Panc1 (cell line): ENCODE data around the gene HELZ2. TPM values are rescaled to one million over a fixed set of nuclear protein-coding genes. Genes with fewer than 3 reads are reported as not detected.

Experiments
- ATAC-seq: fragments of 200-7000 bp; cut with Tn5 transposase; 2 replicates; pipeline ENCODE4 v1.9.1; 2020; ENCODE audit warnings: mild to moderate bottlenecking, moderate library complexity
- BruUV-seq: library from RNA; stranded (reverse); fragments of 400-500 nt; replicated peaks from 2 replicates; lab custom pipeline; 2021; lab: Mats Ljungman, UMichigan
- CTCF ChIA-PET: fragments of 300-600 bp; sonication (Branson Sonifier 250); formaldehyde crosslinking; loops from one replicate; lab custom pipeline; 2022; ENCODE audit warnings: antibody characterized with exemption; lab: Charles Lee
- POLR2A ChIA-PET: fragments of 300-600 bp; sonication (Branson Sonifier 250); formaldehyde crosslinking; loops from one replicate; lab custom pipeline; 2022; ENCODE audit warnings: antibody characterized with exemption; lab: Charles Lee
- DNase-seq: peaks from one replicate; pipeline ENCODE4 v3.0.0-alpha.2; 2010; ENCODE audit warnings: low read depth, low spot score
- H3K27ac ChIP-seq: 2 replicates; pipeline ENCODE4 v1.5.1; 2011; ENCODE audit warnings: mild to moderate bottlenecking, low read length, inconsistent platforms
- H3K27me3 ChIP-seq: fragments of 200-500 bp; sonication (Bioruptor generic); 2 replicates; pipeline ENCODE4 v1.6.0; 2014; ENCODE audit warnings: low read length, inconsistent platforms; ENCODE audit not compliant: control insufficient read depth, insufficient read depth
- H3K36me3 ChIP-seq: fragments of 200-500 bp; sonication (Bioruptor generic); 2 replicates; pipeline ENCODE4 v1.5.1; 2014; ENCODE audit warnings: inconsistent platforms, mild to moderate bottlenecking, low read length, moderate library complexity; ENCODE audit not compliant: control insufficient read depth, insufficient read depth
- H3K4me1 ChIP-seq: 2 replicates; pipeline ENCODE4 v1.5.1; 2011; ENCODE audit warnings: inconsistent platforms, mild to moderate bottlenecking, low read length, moderate library complexity; ENCODE audit not compliant: control insufficient read depth, insufficient read depth
- H3K4me3 ChIP-seq, 2 experiments: 2 replicates each; pipeline ENCODE4 v1.5.1; 2011 to 2012; ENCODE audit warnings: low read depth in 2 of 2, low read length in 2 of 2, mild to moderate bottlenecking in 2 of 2, inconsistent platforms in 1 of 2, moderate library complexity in 1 of 2
- H3K9me3 ChIP-seq: fragments of 200-500 bp; sonication (Bioruptor generic); 2 replicates; pipeline ENCODE4 v1.5.1; 2014; ENCODE audit warnings: low read depth, mild to moderate bottlenecking, inconsistent platforms, low read length, moderate library complexity; ENCODE audit not compliant: control insufficient read depth, insufficient read depth
- REST ChIP-seq, 2 experiments: IDR thresholded peaks; 2 replicates each; pipeline ENCODE4 v1.6.1; 2011 to 2012; ENCODE audit warnings: low read depth in 2 of 2, control low read depth in 1 of 2, low read length in 1 of 2, mild to moderate bottlenecking in 1 of 2, moderate library complexity in 1 of 2; ENCODE audit not compliant: insufficient read depth in 1 of 2
- in situ Hi-C: cut with HindIII; loops from 2 replicates; pipeline ENCODE4 v1.10.0; 2016; ENCODE audit warnings: low sequenced_read_pairs, low pct_unique_long_range_greater_than_20kb
- intact Hi-C: fragments of 100-400 bp; cut with micrococcal nuclease; formaldehyde crosslinking; loops from one replicate; pipeline ENCODE4 v1.10.0; 2022; ENCODE audit not compliant: unreplicated experiment
- total RNA-seq: library from RNA; stranded (reverse); gene quantifications from one replicate; pipeline ENCODE4 v1.2.1, GENCODE V29; 2021; ENCODE audit not compliant: unreplicated experiment

Gene HELZ2
- total RNA-seq, 1 experiment from 2014 or later = 41.5 TPM

GRCh38 chr20:63525185-63525584, 48.9 kb downstream of the HELZ2 start:
- Histone ChIP-seq H3K4me1 (peaks cover 3% of the 10 kb centered on the region; the same call in 1 of the 2 replicates), H3K4me3 (no peak overlapping the region)
- in situ Hi-C loops = no loop called here

More at GRCh38 chr20:63525185-63525584, 48.9 kb downstream of the HELZ2 start:
- no peak for TF ChIP-seq REST (IDR thresholded peaks at IDR 0.05; ENCODE audit: insufficient read depth in 1 of 2, low read depth in 2 of 2, low read length in 1 of 2)
- Histone ChIP-seq H3K9me3 (no peaks in the 10 kb centered on the region), H3K36me3 (peaks cover 4% of the 10 kb centered on the region; the same call in 1 of the 2 replicates), H3K27me3 (no peaks in the 10 kb centered on the region), H3K27ac (no peak overlapping the region)
- intact Hi-C loops = no loop called here
- no TSS peak for BruUV-seq
- DNase-seq (no peak), ATAC-seq (no peak)
- ChIA-PET POLR2A (no interaction called here), CTCF (no interaction called here)

Other genes starting within 250 kb of the HELZ2 start
- gene CHRNA4, start 212.9 kb downstream of the HELZ2 start, total RNA-seq = 2.4 TPM
- gene KCNQ2, start 101.6 kb downstream of the HELZ2 start, total RNA-seq = 19.4 TPM
- 178 TPM for gene EEF1A2, start 75.2 kb downstream of the HELZ2 start, total RNA-seq
- gene PPDPF, start 53.5 kb downstream of the HELZ2 start, total RNA-seq = 241 TPM
- gene PTK6, start 36.9 kb downstream of the HELZ2 start, total RNA-seq = 6.5 TPM
- not detected for gene SRMS, start 26.5 kb downstream of the HELZ2 start, total RNA-seq
- gene FNDC11, start 20.1 kb downstream of the HELZ2 start, total RNA-seq = 1.3 TPM
- 13.1 TPM for gene GMEB2, start 52.9 kb upstream of the HELZ2 start, total RNA-seq
- 42.7 TPM for gene STMN3, start 79.2 kb upstream of the HELZ2 start, total RNA-seq
- 26.1 TPM for gene RTEL1, start 84.1 kb upstream of the HELZ2 start, total RNA-seq
- not detected for gene TNFRSF6B, start 122.4 kb upstream of the HELZ2 start, total RNA-seq
- gene ARFRP1, start 133.7 kb upstream of the HELZ2 start, total RNA-seq = 57.9 TPM
- 35.8 TPM for gene ZGPAT, start 133.8 kb upstream of the HELZ2 start, total RNA-seq
- gene LIME1, start 162.4 kb upstream of the HELZ2 start, total RNA-seq = 15.2 TPM
- 166 TPM for gene SLC2A4RG, start 165.5 kb upstream of the HELZ2 start, total RNA-seq